ENCODE results near the gene PRR15L.
A peak's percentile ranks its signal among the peaks of the same experiment; 100 is the strongest.
"Not testable (repeated sequence)": the region's sequence is repeated elsewhere in the genome, so short reads cannot be mapped to it uniquely, and the experiment has no call there.

Gene PRR15L

DNA sequence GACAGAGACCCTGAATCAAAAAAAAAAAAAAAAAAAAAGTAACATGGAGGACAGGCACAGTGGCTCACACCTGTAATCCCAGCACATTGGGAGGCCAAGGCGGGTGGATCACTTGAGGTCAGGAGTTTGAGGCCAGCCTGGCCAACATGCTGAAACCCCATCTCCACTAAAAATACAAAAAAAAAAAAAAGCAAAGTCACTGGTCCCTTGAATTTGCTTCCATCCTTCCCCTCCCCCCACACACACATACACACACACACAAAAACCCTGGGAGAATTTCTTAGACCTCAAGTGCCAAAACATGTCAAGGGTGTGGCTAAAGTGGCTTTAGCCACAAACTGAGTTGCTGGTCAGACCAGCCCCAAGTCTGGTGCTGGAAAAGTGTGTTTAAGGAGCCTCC lies 30.8 kb upstream of the PRR15L start:
- not testable (repeated sequence) for DNase-seq (ENCODE audit: low read depth in 2 of 2)

DNA sequence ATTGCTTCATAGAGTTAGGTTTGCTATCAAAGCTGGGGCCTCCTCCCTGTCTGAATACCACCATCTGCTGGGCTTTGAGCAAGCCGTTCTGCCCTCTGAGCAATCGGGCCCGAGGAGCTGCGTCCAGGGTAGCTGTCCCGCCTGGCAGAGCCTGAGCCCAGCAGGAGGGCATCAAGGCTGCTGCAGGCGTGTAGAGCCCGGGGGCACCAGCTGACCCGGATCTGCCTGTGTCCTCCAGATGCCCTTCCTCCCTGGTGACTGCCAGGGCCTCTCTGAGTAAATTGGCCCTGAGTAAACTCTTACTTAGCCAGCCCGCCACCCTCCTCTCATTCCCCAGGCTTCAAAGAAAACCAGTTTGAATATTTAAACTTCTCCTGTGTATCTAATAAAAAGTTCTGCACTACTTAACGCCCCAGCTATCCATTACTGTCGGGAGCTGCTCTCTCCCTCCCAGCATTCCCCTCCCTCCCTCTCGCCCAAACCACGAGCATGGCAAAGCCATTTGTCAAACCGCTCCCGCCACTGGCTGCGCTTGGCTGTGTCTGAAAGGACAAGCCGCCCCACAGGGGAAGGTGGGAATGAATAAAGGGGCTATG lies 29.7 kb upstream of the PRR15L start:
- DNase-seq (ENCODE audit: low read depth in 2 of 2) = no peak

DNA sequence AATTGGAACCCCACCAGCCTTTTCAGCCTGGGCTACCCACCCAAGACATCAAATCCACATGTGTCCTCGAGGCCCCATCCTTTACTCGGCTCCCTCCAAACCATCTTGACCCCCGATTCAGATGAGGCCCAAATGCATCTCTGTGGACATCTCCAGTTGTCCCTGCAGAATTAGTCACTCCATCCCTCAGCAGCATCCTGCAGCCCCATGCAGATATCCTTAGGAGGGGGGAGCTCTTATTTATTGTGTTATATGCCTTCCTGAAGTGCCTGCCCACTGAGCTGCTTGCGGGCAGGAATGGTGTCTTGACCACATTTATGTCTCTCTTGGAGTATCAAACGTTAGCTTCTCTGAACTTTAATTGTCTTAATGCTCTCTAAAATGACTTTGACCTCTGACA lies 28.8 kb upstream of the PRR15L start:
- no peak for DNase-seq (ENCODE audit: low read depth in 2 of 2)

DNA sequence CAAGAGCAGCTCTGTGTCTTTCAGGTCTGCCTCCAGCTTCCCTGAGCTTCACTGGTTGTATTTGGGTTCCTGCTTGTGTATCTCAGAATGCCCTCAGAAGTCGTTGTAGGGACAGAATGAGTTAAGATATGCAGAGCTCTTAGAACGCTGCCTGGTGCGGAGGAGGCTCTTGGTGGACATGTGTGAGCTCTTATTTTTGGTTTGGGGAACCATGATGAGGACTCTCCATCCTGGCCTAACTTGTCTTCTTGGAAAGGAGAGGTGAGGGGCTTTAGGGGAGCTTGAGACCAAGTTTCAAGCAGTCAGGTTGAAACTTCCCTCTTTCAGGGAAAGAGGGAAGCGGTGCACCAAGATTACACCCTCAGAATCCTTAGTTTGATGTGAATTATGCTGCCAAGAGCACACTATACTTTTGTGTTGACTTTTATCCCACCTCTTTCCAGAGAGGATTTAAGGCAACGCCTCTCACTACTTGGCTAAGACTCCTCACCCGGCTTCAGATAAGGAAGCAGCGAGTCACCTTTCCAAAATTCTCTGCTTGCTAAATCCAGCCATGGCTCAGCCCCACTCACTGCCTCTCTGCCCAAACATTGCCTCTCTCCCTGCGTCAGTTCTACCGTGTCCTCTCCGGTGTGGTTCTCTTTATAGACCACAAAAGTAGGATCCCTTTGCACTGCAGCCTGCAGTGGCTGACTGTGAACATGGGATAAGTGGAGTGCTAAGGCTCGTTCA lies 26.0 kb upstream of the PRR15L start:
- no peak for DNase-seq (ENCODE audit: low read depth in 2 of 2)

DNA sequence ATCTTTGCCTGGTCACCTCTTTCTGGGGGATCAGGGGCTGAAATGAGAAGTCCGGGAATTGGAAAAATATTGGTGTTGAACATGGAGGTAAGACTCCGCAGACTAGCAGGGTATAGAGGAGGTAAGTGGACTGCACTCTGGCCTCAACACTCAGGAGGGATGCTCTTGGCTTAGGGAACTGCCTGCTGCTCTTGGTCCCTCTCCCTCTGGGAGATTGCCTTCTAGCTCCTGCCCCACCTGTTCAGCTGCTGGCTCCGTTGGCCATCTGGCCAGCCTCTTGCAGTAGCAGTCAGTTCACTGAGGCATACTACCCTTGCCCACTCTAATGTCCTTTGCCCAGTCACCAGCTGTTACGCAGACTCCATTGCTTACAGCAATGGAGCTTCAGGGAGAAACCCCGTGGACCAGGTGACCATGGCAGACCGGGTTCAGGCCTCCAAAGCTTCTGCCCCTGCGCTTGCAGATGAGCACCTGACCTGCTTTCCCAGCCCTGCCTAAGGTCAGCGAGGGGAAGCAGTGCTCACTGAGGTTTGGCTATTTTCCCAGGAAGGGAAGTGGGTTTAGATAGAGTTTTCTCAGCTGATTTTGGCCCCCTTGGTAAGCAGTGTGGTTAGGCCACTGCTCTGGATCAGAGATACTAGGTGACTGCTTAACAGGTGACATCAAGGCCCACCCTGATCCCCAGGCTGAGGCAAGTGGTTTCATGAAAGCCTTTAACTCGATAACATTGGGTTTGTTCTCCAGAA lies 25.1 kb upstream of the PRR15L start:
- no peak for DNase-seq (ENCODE audit: low read depth in 2 of 2)

DNA sequence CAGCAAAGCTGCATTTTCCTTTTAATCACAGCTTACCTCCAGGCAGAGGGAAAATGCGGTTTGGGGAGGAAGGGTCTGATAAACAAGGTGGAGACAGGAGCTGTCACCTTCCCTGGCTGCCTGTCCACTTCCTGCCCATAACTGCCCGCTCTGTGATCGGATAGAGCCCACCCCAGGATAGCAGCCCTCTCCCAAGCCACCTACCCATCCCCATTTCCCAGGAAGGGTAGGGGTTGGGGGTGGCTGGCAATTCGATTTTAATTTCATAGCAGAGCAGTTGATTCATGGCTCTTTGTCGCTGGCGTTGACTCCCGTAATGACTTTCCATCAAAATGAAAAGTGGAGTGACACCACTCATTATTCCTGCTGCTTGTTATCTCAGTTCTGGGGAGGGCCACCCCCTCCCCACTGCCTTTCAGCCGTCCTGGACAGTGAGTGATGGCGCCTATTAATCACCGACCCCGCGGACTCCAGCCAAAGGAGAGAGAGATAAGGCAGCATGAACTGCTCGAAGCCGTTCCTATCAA lies 24.5 kb upstream of the PRR15L start:
- DNase-seq (ENCODE audit: low read depth in 2 of 2) = no peak

DNA sequence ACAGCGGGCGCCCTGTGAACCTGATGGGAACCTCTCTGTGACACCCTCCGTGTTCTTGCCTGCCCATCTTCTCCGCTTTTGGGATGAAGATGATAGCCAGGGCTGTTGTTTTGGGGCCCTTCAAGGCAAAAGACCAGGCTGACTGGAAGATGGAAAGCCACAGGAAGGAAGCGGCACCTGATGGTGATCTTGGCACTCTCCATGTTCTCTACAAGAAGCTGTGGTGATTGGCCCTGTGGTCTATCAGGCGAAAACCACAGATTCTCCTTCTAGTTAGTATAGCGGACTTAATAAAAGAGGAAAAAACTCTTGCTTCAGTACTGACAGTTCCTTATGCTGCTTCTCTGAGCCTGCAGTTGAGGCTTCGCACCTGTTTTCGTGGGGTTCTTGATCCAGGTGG lies 23.8 kb upstream of the PRR15L start:
- no peak for DNase-seq (ENCODE audit: low read depth in 2 of 2)

DNA sequence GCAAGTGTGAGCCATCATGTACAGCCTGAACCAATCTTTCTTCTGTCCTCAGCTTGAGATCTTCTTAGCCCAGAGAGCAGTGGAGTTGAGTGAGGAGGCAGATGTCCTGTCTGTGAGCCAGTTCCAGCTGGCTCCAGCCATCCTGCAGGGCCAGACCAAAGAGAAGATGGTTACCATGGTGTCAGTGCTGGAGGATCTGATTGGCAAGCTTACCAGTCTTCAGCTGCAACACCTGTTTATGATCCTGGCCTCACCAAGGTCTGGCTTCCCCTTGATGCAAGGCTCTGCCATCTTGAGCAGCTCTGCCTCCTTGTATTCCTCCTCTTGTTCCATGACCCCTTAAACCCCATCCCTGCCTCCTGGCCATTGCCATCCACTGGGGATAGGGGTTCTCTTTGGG lies 22.9 kb upstream of the PRR15L start:
- no peak for DNase-seq (ENCODE audit: low read depth in 2 of 2)

DNA sequence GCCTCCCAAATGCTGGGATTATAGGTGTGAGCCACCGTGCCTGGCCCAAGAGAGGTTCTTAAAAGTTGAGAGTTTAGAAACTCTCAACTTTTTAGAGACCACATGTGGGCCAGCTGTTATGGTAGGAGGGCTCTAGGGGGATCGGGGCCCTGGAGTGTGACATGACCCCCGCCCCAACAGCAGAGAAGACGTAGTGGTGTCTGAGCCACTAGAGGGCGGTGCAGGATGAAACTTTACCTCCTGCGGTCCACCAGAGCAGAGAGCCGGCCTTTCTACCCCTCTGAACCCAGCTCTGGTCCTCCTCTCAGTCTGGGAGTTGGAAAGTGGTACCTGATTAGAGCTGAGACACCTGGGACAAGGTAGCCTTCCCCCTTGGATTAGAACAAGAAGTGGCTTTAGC lies 20.6 kb upstream of the PRR15L start:
- no peak for DNase-seq (ENCODE audit: low read depth in 2 of 2)

DNA sequence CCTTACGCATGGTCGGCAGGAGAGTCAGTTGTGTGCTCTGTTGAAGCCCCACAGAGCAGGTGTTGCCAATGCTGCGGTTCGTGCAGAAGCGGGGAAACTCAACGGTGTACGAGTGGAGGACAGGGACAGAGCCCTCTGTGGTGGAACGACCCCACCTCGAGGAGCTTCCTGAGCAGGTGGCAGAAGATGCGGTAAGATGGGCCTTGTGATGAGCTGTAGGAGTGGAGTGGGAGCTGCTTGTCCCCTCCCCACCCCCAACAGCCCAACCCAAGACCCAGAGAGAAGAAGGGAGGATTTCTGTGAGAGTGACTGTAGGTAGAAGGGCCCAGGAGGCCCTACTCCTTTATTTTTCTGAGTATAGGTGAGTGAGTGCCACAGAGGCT lies 18.1 kb upstream of the PRR15L start:
- no peak for DNase-seq (ENCODE audit: low read depth in 2 of 2)

DNA sequence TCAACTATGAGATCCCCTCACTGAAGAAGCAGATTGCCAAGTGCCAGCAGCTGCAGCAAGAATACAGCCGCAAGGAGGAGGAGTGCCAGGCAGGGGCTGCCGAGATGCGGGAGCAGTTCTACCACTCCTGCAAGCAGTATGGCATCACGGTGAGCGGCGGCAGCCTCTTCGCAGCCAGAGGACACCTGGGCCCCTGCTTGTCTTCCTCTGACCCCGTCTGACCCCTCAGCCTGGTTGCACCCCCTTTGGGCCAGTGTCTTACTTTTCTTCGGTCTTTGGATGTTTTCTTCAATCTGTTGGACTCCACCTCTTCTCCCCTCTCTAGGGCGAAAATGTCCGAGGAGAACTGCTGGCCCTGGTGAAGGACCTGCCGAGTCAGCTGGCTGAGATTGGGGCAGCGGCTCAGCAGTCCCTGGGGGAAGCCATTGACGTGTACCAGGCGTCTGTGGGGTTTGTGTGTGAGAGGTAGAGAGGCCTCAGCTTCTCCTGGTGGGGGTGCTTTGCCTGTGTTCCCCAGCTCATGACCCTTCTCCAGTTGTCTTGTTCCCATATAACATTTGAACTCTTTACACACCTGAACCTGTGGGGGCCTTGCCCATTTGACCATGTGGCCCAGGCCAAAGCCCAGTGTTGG lies 17.6 kb upstream of the PRR15L start:
- DNase-seq (ENCODE audit: low read depth in 2 of 2) = no peak

DNA sequence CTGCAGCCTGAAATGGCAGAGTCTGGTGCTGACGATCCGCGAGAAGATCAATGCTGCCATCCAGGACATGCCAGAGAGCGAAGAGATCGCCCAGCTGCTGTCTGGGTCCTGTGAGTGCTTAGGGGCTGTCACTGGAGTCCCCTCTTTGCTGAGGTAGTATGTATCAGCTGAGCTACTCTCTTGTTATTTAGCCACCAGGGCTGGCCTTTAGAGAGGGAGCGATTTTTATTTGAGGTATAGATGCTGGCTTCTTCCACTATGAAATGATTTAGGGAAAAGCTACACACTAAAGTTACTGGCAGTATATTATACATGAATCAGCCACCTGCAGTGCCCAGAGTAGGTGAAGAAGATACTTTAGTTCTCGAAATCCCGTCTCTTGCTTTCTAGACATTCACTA lies 15.9 kb upstream of the PRR15L start:
- no peak for DNase-seq (ENCODE audit: low read depth in 2 of 2)

DNA sequence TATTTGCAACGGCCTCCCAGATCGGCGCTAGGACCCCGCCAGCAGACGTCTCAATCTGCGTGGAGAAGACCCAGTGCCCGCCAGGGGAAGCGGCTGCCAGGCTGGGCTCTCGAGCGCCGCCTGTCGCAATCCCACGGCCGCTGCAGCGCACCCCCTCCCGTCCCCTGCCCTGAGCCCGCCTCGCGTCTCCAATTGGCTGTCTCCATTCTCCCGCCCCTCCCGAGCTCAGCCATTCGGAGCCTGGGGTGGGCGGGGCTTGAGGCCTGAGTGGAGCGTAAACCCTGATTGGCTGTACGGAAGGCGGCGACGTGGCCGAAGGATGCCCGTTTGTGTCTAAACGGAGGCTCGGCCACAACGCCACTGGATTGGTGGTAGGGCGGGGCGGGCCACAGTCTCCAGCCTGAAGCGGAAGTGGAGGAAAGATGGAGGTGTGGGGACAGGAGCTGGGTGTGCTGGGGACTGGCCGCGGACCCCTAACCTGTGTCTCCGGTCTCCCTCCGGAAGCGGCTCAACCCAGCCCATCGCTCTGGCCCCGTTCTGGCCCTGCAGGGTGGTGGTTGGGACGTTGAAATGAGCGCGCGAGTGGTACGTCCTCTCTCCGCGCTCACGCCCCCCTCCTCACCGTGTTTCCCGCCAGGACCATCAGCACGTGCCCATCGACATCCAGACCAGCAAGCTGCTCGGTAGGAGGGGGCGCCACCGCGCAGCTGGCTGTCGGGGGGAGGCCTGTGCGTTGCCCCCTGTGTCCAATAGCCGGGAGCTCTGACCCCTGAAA lies 13.2 kb upstream of the PRR15L start, which contains the start of gene CDK5RAP3:
Gene CDK5RAP3 (plus strand): TSS at position 389 of the 775 bp plus-strand sequence. CDS start 34 bp downstream, at position 423.
- DNase-seq (ENCODE audit: low read depth in 2 of 2) = peak; percentile 94 to 97

DNA sequence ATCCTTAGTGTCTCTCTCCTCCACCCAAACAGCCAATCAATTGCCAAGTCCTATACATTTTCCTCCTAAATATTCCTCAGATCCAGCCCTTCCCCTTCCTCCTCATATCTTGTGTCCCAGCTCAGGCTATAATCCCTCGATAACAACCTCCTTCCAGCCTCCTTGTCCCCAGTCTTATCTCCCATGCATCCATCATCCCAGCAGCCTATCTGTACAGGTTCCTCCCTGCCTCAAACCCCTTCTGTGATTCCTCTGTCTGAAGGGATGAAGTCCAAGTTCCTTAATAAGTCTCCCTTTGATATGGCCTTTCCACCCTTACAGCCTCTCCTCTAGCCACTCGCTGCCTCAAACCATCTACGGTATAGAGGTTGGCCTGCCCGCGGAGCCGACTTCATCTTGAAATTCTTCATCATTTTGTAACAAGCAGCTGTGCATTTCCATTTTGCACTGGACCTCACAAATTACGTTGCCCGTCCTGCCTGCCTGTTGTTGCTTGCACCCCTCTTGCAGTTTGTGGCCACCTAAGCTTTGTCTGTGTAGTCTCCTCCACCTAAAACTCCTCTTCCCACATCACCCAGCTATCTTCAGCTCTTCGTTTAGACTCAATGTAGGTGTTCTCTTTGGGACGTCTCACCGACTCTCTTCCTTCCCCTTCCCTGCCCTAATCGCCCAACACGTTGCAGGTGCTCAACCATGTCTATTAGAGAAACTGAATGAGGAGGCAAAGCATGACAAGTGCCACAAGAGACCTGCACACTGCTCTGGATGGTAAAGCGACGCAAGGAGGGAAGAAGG lies 12.4 kb upstream of the PRR15L start:
- no peak for DNase-seq (ENCODE audit: low read depth in 2 of 2)

DNA sequence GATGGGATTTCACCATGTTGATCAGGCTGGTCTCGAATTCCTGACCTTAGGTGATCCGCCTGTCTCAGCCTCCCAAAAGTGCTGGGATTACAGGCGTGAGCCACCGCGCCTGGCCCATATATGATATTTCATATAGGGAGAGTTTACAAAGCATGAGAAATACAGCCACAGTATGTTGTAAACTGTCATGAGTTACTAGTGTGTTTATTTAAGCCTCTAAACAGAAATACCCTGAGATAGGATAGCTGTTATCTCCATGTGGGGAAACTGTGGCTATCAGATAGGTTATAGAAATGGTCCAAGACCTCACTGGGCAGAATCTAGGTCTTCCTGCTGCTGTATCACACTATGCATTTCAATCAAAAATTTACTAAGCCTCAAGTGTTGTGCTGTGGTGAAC lies 11.2 kb upstream of the PRR15L start:
- no peak for DNase-seq (ENCODE audit: low read depth in 2 of 2)

DNA sequence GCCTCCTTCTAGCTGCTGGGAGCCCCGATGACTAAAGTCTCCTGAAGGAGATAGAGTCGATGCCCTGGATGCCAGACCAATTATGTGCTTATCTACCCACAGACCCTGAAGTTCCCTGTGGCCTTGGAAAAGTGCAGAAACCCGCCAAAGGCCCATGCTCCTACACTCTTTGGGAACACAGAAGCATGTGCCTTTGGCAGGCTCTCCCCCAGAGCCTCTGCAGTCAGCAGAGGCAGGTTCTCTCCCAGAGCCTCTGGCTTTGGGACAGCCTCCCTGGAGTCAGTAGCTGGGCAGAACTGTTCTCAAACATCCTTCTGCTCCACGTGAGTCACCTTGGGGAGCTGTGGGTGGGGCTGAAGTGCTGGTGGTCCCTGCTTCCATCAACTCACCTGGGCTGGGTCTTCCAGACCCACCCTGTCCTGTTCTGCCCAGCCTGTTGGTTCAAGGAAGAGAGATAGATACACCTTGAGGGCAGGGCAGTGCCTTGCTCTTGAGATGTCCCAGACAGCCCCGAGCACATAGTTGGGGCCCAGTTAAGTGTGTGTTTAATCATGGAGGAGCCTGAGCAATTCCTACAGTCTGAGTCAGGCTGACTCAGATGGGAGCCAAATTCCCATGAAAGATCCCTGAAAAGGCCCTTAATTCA lies 10.0 kb upstream of the PRR15L start:
- no peak for DNase-seq (ENCODE audit: low read depth in 2 of 2)

DNA sequence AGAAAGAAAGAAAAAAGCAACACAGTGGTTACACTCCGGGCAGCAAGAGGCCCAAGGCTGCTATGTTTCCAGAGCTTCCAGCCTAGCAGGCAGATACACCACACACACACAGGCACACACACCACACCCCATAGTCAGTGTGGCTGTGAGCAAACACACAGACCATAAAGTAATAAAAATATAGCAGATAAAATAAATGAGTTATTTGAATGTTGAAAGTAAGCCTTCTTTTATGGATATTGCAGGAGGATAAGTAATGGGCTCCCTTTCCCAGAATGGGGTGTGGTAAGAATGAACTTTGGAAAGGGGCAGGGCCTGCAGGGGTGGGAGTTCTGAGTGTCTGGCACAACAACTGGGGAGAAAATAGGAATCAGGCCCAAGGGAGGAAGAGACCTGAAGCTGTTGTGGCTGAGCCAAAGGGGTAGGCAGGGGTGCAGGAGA lies 8.4 kb upstream of the PRR15L start:
- DNase-seq (ENCODE audit: low read depth in 2 of 2) = no peak

DNA sequence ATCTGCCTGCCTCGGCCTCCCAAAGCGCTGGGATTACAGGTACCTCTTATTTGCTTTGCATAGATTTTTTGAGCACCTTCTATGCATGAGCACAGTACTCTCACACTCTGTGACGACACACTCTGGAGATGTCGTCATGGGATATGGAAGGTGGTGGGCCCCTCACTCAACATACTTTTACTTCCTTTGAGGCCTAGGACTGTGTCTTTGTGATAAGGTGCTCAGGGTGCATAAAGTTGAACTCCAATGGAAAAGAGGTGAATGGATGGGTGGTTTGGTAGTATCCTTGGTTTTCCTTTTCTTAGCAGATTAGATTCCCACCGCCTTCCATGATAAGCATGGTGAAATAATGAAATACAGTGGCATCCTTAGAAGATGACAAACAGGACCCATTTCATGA lies 7.2 kb upstream of the PRR15L start:
- DNase-seq (ENCODE audit: low read depth in 2 of 2) = no peak

DNA sequence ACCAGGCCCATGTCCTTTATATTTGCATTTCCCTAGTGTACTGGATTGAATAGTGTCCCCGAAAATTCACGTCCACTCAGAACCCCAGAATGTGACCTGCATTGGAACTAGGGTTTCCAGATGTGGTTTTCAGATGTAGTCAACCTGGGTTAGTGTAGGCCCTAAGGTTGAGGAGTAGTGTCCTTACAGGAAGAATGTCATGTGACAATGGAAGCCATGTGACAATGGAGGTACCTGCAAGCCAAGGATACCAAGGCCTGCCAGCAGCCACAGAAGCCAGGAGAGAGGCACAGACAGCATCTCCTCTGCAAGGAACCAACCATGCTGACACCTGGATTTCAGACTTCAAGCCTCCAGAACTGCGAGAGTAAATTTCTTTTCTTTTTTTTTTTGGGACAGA lies 5.2 kb upstream of the PRR15L start:
- no peak for DNase-seq (ENCODE audit: low read depth in 2 of 2)

DNA sequence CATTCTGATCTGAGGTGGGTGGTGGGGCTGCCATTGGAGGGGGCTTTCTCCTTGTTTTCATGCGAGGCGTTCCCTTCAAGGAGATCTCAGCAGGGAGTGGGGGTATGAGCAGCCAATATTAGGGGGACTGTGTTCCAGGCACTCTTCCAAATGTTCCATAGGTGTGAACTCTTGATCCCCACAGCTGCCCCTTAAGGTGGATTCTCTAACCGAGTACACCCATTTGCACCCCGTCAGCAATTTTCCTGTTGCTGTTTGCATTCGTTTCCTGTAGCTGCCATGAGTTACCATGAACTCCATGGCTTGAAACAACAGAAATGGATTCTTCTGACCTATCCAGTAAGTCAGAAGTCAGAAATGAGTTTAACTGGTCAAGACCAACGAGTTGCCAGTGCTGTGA lies 3.7 kb upstream of the PRR15L start:
- no peak for DNase-seq (ENCODE audit: low read depth in 2 of 2)

Measured in activated CD8-positive, alpha-beta memory T cell treated with anti-CD3 and anti-CD28 coated beads for 4 hours (primary cell).